Measurements from ENCODE around the gene MYO5C.

DNA sequence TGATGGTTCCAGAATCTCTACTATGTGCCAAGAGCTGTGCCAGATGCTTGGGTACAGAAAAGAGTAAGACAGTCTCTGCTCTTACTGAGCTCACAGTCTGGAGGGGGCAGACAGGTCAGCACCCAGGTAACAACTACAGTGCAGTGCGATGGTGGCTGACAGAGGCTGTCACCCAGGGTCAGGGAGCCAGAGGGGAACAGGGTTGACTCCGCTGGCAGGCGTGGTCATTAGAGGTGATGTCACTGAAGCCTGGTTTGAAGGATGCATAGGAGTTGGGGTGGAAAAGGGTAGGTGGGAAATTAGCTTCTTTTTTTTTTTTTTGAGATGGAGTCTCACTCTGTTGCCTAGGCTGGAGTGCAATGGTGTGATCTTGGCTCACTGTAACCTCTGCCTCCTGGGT, 136.0 kb downstream of the MYO5C start:
- TF ChIP-seq EZH2 (IDR thresholded peaks at IDR 0.05; ENCODE audit: low read length), result no peak
- TF ChIP-seq, protein P1, sequence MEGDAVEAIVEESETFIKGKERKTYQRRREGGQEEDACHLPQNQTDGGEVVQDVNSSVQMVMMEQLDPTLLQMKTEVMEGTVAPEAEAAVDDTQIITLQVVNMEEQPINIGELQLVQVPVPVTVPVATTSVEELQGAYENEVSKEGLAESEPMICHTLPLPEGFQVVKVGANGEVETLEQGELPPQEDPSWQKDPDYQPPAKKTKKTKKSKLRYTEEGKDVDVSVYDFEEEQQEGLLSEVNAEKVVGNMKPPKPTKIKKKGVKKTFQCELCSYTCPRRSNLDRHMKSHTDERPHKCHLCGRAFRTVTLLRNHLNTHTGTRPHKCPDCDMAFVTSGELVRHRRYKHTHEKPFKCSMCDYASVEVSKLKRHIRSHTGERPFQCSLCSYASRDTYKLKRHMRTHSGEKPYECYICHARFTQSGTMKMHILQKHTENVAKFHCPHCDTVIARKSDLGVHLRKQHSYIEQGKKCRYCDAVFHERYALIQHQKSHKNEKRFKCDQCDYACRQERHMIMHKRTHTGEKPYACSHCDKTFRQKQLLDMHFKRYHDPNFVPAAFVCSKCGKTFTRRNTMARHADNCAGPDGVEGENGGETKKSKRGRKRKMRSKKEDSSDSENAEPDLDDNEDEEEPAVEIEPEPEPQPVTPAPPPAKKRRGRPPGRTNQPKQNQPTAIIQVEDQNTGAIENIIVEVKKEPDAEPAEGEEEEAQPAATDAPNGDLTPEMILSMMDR (optimal IDR thresholded peaks at IDR 0.05 in 1 of 3, IDR thresholded peaks at IDR 0.05 in 1 of 3, conservative IDR thresholded peaks at IDR 0.05 in 1 of 3; ENCODE audit: extremely low read depth in 1 of 3, insufficient read depth in 2 of 3, low read length in 3 of 3), result no peak

All from keratinocyte (primary cell).